C4-2B (cell line): ENCODE measurements around the gene SRSF3.
"Not testable (repeated sequence)": the region's sequence is repeated elsewhere in the genome, so short reads cannot be mapped to it uniquely, and the experiment has no call there.

Source experiments
- H3K27ac ChIP-seq: fragments of 450-650 bp; 2 replicates; pipeline ENCODE4 v1.5.1; 2017
- ZFX ChIP-seq: fragments of 450-650 bp; IDR thresholded peaks from 2 replicates; pipeline ENCODE4 v1.6.1; 2017
- TF ChIP-seq, protein P1 (sequence below): fragments of 450-650 bp; conservative IDR thresholded peaks from 2 replicates; pipeline ENCODE4 v1.5.1; 2017; ENCODE audit warnings: mild to moderate bottlenecking

The SRSF3 gene

DNA sequence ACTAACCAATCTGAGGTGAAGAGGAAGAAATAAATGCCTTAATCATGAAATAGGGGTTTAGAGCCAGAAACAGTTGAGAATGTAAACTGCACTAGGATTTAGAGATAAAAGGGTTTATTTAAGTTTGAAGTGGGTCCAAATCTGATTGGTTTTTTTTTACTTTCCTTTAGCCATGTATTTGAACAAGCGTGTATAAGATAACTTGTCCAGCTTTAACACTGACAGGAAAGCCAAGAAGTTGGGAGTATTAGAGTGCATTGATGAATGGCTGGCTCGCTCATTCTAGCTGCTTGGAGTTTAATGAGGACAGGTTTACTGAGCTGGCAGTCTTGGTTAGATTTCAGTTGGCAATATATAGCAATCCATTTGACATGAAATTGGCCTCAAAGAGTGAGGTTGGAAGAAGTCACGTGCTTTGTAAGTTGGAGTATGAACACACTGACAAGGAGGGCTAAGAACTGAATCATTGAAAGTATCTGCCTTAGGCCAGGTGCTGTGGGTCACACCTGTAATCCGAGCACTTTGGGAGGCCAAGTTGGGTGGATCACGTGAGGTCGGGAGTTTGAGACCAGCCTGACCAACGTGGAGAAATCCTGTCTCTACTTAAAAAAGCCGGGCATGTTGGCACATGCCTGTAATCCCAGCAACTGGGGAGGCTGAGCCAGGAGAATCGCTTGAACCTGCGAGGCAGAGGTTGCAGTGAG is 13.7 kb downstream of the SRSF3 start:
- TF ChIP-seq ZFX = no peak
- TF ChIP-seq, protein P1, sequence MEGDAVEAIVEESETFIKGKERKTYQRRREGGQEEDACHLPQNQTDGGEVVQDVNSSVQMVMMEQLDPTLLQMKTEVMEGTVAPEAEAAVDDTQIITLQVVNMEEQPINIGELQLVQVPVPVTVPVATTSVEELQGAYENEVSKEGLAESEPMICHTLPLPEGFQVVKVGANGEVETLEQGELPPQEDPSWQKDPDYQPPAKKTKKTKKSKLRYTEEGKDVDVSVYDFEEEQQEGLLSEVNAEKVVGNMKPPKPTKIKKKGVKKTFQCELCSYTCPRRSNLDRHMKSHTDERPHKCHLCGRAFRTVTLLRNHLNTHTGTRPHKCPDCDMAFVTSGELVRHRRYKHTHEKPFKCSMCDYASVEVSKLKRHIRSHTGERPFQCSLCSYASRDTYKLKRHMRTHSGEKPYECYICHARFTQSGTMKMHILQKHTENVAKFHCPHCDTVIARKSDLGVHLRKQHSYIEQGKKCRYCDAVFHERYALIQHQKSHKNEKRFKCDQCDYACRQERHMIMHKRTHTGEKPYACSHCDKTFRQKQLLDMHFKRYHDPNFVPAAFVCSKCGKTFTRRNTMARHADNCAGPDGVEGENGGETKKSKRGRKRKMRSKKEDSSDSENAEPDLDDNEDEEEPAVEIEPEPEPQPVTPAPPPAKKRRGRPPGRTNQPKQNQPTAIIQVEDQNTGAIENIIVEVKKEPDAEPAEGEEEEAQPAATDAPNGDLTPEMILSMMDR = no peak
- no peak overlapping the region; the same call in 1 of the 2 replicates for H3K27ac ChIP-seq

DNA sequence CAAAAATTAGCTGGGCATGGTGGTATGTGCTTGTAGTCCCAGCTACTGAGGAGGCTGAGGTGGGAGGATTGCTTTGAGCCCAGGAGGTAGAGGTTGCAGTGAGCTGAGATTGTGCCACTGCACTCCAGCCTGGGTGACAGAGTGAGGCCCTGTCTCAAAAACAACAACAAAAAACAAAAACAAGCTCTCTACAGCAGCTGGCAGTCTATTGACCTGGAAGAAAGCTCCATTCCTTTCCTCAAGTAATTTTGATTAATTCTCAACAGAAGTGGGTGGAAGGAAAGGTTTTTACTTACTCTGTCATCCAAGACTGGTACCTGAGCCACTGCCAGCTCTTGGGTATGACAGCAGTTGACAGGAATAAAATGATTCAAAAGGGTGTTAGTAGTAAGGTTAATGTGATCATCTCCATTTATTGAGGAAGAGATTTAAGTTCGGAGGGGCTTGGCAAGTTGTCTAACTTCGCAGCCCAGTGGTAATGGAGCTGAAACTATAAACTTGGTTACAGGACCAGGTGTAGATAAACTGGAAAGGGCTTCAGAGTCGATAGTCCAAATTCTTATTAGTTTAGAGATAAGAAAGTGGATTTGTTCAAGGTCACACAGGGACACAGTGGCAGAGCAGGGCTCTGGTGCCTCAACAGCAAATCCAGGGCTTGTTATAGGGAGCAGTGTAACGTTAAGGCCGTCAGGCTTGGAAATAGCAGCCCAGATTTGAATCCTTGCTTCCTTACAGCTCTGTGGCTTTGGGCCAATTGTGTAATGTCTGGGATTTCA is 14.8 kb downstream of the SRSF3 start:
- H3K27ac ChIP-seq = no peak overlapping the region; the same call in 1 of the 2 replicates
- TF ChIP-seq, protein P1 = no peak
- TF ChIP-seq ZFX = no peak

DNA sequence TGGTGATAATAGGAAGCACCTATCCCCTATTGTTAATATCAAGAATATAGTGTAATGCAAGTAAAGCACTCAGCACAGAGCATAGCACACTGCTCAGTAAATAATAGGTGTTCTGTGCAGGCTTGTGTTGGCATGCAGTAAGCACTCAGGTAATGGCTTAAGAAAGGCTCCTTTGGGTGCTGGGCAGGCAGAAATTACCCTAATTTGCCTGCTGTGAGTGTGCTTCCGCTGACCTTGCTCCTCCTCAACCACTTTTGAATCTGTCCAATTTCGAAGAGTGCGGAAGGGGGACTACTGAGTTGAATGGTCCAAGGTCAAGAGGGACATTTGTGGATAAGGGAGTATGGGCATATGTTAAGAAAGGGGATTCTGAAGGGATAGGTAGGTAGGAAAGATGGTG is 15.4 kb downstream of the SRSF3 start:
- TF ChIP-seq, protein P1 = no peak
- no peak for TF ChIP-seq ZFX

DNA sequence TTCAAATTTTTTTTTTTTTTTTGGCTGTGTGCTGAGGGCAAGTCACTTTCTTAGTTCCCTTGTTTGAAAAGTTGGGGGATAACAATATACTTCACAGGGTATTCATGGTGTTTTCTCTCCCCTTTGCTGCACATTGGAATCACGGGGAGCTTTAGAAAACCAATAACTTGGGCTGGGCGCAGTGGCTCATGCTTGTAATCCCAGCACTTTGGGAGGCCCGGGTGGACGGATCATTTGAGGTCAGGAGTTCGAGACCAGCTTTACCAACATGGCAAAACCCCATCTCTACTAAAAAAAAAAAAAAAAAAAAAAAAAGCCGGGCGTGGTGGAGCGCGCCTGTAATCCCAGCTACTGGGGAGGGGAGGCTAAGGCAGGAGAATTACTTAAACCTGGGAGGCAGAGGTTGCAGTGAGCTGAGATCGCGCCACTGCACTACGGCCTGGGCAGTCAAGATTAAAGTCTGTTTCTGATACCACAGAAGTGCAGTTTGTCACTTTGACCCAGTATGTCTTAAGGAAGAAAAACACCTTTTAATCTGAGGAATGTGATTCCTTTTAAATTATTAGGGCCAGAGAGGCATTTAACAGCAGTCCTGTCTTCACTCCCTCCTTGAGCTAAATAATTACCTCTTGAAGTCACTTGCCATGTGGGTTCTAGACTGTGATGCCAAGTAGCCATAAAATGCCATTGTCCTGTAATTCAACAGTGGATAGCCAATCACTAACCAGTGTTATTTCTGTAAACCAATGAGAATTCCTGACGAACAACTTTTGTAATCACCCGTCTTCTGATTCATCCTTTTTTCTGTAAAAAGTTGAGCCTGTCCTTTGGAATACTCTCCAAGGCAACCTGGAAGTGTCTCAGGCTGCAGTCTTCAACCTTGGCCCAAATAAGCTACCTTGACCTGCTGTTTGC is 16.1 kb downstream of the SRSF3 start:
- no peak overlapping the region for H3K27ac ChIP-seq
- TF ChIP-seq, protein P1 = no peak
- TF ChIP-seq ZFX = no peak

More for the DNA sequence above, 15.4 kb downstream of the SRSF3 start:
- no peak overlapping the region for H3K27ac ChIP-seq

DNA sequence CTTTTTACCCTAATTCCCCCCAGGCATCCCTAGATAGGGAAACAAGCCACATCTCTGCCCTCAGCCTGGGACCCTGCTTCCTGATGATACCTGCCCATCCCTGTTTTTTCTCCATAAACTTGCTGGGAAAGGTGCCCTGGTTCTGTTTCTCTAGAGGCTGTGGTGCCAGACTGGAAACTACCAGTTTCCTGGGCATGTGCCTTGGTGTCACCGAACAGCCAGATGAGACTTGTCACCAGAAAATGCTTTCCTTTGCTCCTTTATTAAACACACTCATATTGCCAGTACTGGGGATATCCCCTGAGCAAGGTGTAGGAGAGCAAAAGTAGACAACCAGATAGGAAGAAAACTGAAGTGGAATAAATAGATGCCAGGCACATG is 16.8 kb downstream of the SRSF3 start:
- H3K27ac ChIP-seq = no peak overlapping the region
- TF ChIP-seq, protein P1 = no peak
- TF ChIP-seq ZFX = no peak

DNA sequence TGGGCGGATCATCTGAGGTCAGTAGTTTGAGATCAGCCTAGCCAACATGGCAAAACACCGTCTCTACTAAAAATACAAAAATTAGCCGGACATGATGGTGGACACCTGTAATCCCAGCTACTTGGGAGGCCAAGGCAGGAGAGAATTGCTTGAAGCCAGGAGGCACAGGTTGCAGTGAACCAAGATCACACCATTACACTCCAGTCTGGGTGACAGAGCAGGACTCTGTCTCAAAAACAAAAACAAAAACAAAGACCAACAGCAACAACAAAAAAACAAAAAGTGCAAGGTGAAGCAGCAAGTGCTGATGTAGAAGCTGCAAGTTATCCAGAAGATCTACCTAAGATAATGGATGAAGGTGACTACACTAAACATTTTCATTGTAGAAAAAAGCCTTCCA is 17.5 kb downstream of the SRSF3 start:
- not testable (repeated sequence) for H3K27ac ChIP-seq

DNA sequence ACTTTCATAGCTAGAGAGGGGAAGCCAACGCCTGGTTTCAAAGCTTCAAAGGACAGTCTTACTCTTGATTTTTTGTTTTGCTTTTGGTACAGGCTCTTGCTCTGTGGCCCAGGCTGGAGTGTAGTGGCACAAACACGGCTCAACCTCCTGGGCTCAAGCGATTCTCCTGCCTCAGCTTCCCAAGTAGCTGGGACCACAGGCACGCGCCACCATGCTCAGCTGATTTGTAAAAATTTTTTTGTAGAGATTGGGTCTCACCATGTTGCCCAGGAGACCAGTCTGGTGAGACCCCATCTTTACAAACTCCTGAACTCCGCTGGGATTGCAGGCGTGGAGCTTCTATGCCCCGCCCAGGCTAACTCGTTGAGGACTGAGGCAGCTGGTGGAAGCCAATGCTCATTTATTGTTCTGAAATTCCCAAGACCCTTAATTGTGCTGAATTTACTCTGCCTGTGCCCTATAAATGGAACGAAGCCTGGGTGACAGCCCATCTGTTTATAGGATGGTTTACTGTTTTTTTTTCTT is 18.0 kb downstream of the SRSF3 start:
- no peak overlapping the region for H3K27ac ChIP-seq
- TF ChIP-seq, protein P1 = no peak
- no peak for TF ChIP-seq ZFX
